GM19463 (cell line): ENCODE data around the gene SPDEF.

Source experiments
- ATAC-seq: cut with Tn5 transposase; IDR thresholded peaks from one replicate; pipeline ENCODE4 v1.9.1; 2021; ENCODE audit warnings: mild to moderate bottlenecking, moderate library complexity; ENCODE audit not compliant: unreplicated experiment

Gene SPDEF

DNA sequence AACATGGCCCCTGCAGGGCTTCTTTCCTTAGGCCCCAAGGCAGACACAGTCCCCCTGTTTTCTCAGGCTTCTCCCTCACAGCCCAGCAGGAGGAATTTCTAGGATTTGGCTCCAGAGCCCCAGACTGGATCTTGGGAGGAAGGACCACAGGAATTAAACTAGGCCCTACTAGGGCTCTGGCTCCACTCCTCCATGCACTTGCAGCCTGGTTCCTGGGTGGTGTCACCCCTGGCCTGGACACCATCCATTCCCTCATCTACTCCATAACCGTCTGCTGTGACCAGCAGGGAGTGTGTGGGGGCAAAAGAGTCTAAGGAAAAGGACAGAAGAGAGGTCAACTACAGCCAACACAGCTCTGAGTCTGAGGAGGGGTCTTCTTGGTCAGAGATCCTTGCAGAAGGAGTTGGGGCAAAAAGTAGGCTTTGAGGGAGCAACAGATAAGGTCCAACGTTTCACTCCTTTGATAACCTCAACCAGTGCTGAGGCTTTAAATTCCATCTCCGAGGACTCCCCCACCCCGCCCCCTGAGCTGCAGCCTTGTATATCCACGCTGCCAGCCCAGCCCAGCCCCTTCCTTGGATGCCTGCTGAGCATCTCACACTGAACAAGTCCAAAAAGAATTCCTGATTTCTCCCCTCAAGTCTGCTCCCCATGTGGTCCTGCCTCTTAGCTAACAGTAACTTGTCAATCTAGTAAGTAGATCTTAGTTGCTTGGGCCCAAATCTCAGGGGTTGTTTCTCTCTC lies 27.9 kb upstream of the SPDEF start:
- ATAC-seq, result no peak

DNA sequence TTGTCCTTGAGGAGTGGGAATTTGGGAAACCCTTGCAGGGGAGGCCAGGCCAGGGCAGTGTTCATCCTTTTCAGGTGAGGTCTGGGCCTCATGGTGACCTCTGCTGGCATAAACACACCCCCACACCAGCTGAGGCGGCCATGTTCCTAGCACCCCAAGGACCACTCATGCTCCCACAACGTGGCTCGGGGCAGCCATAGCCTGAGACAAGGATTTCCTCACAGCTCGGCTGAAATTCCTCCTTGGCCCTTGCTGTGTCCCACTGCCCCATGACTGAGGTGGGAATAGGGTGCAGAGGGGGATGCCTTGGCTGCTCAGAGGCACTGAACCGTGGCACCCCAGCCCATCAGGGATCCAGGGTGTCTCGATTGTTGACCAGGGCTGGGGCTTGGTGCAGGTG lies 27.3 kb upstream of the SPDEF start:
- no peak for ATAC-seq

DNA sequence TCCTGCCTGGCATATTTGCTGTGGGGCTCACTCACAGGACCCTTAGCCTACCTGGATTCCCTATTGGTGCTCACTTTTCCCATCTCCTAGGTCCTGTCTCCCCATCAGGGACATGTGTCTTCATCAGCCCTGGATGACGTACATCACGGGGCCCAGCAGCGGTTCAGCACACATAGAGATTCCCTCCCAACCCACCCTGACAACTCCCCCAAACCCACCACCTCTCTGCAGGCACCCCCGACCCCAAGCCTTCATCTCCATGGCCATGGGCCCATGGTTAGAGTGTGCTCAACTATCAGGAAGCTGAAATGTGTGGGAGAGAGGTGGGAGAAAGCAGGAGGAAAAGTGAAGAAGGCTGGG lies 25.4 kb upstream of the SPDEF start:
- no peak for ATAC-seq

DNA sequence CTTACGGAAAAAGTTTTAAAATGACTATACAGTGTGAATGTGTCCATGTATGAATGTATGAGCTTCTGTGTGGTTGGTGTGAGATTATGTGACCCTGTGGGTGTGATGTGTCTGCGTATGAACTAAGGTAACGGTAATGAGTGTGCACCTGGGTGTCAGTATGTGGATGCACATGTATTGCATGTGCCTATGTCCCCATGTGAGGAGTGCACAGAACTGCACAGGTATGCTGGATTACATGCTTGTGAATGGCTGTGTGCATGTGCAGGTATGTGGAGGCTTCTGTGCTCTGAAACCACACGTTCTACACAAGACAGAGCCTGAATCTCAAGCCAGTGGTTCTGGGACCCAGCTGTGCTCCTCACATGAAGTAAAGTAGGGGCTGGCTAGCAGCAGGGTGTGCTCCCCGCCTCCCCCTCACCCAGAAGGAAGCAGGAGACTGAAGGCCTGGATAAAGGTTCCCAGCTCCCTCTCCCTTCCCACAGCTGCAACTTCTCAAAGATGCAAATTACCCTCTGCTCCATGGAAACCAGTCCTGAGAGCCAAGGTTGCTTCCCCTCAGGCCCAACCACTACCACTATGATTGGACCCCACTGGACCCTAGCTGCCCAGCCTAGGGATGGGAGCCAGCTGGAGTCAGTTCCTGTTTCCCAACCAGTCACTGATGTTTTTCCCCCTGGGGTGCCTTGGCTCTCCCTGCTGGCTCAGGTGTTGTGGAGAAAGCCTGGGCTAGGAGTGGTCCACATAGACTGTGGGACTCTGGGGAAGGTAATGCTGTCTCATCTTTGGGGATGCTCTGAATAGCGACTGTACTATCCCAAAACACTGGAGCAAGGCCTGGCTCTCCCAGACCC lies 24.8 kb upstream of the SPDEF start:
- ATAC-seq, result no peak

DNA sequence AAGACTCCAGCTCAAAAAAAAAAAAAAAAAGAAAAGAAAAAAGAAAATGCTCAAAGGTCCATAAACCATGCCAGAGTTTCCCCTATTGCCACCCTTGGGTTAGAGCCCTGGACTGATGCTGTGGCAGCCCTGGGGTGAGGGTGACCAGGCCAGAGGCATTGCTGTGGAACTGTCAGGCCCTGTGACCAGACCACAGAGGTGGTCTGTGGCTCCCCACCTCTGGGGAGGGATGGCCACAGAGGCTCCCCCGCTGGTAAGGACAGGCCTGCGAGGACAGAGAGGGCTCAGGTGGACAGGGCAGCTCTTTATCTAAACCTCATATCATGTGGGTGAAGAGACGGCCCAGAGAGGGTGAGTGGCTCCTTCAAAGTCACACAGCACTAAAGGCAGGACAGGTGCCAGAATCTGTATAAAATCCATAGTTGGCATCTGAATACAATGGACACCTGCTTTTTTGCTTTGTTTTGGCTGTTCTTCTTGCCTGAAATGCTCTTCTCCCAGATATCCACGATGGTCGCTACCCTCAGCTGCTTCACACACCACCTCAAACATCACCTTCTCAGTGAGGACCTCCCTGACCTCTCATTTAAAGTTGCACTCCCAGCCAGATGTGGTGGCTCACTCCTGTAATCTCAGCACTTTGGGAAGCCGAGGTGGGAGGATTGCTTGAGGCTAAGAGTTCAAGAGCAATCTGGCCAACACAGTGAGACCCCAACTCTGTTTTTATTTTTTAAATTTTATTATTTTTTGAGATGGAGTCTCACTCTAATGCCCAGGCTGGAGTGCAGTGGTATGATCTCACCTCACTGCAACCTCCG lies 22.5 kb upstream of the SPDEF start:
- ATAC-seq, result no peak

DNA sequence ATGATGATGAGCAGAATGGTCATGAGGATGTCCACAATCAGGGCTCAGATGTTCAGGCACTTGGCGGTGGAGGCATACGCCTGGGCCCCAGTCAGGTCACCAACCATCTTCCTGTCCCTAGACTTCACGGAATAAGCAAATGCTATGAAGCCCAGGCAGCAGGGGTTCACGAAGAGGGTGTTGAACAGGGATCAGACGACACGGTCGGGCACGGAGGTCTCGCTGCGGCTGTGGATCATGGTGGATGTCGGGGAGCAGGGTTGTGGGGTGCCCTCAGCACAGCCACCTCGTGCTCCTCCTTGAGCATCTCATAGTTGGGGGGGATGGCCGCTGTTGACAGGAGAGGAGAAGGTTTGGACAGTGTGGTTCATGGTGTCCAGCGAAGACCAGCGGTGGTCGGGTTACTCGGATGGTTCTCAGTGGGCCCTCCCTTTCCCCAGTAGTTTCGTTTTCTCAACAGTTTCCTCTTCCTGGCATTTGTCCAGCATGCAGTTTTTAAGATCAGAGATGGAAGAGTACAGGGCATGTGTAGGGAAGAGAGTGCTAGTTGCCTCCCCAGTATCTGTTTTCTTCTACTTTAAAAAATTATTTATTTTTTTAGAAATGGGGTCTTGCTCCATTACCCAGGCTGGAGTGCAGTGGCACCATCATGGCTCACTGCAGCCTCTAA lies 20.3 kb upstream of the SPDEF start:
- no peak for ATAC-seq

- ATAC-seq, result no peak
Observed at GRCh38 chr6:34575326-34575725, 19.2 kb upstream of the SPDEF start.

DNA sequence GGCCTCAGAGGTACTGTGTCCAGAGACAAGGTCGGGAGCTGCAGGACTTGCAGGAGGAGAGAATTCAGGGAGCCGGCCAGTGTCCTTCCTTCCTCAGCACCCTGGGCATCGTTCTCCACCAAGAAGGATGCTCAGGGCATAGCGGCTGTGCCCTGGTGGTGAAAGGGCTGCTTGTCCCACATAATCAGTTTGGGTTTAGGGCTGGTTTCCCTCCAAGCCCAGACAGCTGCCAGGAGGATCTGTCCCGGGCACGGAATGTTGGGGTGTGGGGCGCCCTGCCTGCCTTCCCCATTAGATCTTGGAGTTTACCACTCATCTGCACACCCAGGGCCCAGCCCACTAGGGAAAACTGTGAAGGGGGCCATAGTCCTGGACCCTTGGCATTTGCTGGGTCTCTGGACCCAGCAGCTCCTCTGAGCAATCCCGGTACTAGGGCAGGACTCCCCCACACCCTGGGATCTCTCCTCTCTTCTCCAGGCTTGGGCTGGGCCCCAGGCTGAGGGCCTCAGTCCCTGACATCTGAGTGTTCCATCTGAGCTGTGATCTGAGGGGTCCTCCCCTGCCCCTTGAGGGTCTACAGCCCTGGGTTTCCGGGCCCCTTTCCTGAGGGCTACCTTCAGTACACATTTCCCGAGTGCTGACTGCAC lies 18.6 kb upstream of the SPDEF start:
- no peak for ATAC-seq

GRCh38 chr6:34573567-34574183 lies 17.5 kb upstream of the SPDEF start:
- ATAC-seq, result no peak

GRCh38 chr6:34572585-34572984 lies 16.5 kb upstream of the SPDEF start:
- ATAC-seq, result no peak

- no peak for ATAC-seq
Observed at GRCh38 chr6:34572021-34572420, 15.9 kb upstream of the SPDEF start.

DNA sequence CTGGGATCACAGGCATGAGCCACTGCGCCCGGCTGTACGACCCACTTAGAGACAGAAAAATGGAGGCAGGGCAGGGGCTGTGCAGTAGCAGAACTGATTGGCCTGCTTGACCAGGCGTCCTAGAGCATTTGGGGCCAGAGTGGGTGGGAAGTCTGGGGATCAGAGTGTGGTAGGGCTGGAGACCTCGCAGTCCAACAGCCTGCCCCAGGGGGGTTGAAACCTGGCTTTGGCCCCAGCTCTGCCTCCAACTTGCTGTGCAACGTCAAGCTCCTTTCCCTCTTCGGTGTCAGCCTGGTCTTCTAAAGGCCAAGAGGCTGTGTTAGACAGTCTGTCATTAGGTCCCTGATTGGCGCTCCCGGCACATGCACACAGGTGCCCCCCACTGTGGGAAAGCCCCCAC lies 15.3 kb upstream of the SPDEF start:
- no peak for ATAC-seq

GRCh38 chr6:34570066-34570833 lies 14.1 kb upstream of the SPDEF start:
- no peak for ATAC-seq

DNA sequence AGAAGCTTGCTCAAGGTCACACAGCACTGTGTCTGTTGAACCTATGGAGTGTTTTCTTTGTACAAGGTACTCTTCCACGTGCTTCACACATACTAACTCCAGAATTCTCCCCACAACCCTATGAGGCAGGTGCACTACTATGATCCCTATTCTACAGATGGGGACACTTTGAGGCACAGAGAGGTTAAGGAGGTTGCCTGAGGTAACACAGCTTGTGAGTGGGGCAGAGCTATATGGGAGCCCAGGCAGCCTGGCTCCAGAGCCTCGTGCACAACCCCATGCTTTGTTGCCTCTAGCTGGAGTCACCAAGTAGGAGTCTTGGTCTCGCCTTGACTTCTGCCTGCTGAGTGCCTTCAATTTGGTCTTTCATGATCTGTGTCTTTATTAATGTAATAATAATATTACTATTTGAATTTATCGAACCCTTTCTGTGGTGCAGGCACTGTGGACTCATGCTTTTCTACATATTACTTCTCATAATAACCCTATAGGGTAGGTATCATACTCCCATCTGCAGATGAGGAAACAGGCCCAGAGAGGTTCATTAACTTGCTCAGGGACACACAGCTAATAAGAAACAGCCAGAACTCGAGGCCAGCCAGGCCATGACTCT lies 13.3 kb upstream of the SPDEF start:
- no peak for ATAC-seq

DNA sequence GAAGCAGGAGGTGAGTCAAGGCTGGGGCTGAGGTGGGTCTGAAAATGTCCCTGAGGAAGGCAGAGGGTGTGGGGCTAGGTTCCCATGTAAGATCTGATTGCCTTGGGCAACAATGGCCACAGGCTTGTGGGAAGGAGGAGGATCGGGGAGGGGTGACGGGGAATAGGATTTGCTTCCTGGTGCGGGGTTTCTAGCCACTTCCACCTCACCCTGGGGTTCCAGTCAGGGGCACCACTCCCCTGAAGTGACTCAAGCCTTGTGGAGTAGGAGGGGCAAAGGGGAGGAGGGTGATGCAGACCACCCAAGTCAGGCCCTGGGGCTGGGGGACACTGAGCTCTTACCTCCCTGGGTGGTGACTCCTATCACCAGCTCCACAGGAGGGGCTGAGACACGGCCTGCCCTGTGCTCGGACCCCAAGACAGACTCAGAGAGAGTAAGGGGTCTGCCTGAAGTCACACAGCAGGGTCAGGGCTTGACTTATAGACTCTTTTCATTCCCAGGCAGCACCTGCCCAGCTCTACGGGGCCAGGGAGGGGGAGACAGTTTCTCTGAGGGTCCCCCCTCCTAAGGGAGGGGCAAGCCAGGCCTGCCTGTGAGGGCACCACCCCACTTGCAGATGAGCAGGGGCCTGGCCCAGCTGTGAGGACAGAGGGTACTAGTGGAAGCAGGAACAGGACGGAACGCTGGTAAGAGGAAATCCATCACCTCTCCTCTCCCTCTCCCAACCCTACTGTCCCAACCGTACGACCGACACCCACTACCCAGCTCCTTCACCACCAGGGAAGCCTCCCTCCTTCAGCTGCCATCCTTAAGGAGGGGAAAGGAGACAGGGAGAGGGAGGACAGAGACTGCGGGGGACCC lies 12.4 kb upstream of the SPDEF start:
- ATAC-seq, result no peak

- ATAC-seq, result no peak
Observed at GRCh38 chr6:34566830-34567546, 10.9 kb upstream of the SPDEF start.

GRCh38 chr6:34565722-34566137 lies 9.6 kb upstream of the SPDEF start:
- ATAC-seq, result no peak
